ENCODE measurements around the gene RSRP1.
"Not testable (repeated sequence)": the region's sequence is repeated elsewhere in the genome, so short reads cannot be mapped to it uniquely, and the experiment has no call there.

Gene RSRP1, protein sequence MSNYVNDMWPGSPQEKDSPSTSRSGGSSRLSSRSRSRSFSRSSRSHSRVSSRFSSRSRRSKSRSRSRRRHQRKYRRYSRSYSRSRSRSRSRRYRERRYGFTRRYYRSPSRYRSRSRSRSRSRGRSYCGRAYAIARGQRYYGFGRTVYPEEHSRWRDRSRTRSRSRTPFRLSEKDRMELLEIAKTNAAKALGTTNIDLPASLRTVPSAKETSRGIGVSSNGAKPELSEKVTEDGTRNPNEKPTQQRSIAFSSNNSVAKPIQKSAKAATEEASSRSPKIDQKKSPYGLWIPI

DNA sequence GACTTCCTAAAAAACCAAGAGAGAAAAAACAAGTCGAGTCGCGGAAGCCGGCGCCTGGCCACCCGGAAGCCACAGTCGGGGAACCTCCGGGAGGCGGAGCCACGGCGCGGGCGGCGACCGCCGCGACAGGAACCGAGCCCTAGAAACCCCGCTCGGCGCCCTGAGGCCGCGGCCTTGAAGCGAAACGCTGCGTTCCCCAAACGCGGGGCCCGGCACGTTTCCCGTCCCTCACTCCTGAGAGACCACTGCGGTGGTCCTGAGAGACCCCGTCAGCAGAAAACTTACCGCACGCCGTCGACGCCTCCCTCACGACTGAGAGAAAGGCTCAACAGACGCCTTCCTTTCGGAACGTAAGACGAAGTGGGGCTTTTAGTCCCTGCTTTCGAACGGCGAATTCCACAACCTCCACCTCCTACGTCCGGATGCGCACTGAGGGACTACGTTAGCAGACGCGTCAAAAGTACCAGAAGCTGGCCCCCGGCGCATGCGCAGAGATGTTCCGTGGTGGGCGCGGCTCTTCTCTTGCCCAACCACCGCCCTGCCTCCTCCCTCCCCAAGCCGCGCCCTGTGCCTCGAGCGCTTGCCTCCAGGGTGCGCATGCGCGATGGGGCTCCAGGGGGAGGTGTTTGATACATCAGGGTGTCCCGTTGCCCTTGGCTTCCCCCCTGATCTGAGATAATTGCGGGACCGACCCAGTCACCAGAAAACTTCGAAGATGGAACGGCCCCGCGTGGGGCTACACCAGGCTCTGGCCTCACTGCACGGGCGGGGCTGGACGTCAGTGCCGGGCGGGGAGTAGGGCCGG lies at the start of gene RSRP1:
Gene RSRP1, minus strand, starts transcription at position 431 of the 805 bp plus-strand sequence. CDS start 491 bp downstream, outside the sequence.
- Histone ChIP-seq H3K27ac (peak within 1 kb of the TSS; percentile 90 to 100 (median 98)), H3K4me3 (peak within 1 kb of the TSS; percentile 61 to 98 (median 86))

GRCh38 chr1:25296501-25296900 lies 49.2 kb upstream of the RSRP1 start:
- not testable (repeated sequence) for H3K27ac ChIP-seq, H3K4me3 ChIP-seq

GRCh38 chr1:25294889-25295826 lies 47.9 kb upstream of the RSRP1 start:
- H3K4me3 ChIP-seq, H3K27ac ChIP-seq: not testable (repeated sequence)

DNA sequence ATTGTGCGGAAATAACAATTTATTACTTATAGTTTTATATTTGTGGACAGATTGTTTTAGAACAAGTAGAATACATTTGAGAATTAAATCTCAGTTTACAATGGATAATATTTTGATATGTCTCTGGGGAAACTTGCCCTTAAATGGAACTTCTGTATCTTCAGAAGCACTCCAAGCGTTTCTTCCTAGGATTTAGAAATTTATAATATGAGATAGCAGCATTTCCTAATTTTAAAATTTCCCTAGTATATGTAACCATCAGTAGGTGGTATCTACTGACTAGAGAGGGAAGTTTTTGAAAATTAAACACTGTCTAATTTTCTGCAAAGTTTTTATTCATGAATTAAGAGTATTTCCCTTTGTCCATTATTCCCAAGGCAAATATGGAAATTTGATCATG lies 46.2 kb upstream of the RSRP1 start:
- not testable (repeated sequence) for H3K27ac ChIP-seq, H3K4me3 ChIP-seq

DNA sequence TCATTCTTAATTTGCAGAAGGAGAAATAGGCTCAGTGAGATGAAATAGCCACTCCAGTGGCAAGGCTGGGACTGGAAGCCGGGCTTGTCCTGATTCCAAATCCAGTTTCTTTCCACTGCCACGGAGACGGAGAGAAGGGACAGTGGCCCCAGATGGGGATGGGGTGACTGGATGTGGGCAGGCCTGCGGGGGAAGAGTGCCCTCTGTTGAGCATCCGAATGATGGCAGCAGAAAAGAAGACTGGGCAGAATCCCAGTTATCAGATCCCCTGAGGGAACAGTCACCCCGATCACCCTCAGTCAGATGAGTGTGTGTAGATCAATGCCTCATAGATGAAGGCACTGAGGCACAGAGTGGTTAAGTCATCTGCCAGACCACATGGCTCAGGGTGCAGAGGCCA lies 42.8 kb upstream of the RSRP1 start:
- not testable (repeated sequence) for H3K27ac ChIP-seq, H3K4me3 ChIP-seq

DNA sequence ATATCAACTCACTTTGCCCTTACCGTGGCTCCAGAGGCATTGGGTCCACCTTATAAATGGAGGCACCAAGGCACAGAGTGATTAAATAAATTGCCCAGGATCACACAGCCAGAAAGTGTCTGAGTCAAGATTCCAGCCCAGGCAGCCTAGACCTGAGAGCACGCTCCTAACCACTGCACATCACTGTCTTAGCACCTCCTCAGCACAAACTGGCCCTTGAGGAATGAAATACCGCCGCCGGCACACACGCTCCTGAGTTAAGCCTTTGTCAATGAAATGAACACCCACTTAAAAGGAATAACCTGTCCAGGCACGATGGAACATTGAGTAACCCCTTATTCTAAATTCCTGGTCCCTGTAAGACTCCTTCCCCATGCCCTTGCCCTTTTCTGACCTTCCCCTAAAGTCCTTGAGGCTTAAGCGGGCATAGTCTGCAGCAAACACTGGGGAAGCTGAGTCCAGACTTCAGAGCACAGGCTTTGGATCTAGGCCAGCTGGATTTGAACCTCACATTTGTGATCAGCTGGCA lies 41.4 kb upstream of the RSRP1 start:
- H3K27ac ChIP-seq, H3K4me3 ChIP-seq: not testable (repeated sequence)

- H3K27ac ChIP-seq, H3K4me3 ChIP-seq: not testable (repeated sequence)
These were observed 39.9 kb upstream of the RSRP1 start for GRCh38 chr1:25287164-25287563.

- not testable (repeated sequence) for H3K4me3 ChIP-seq, H3K27ac ChIP-seq
These were observed 38.6 kb upstream of the RSRP1 start for GRCh38 chr1:25285862-25286261.

DNA sequence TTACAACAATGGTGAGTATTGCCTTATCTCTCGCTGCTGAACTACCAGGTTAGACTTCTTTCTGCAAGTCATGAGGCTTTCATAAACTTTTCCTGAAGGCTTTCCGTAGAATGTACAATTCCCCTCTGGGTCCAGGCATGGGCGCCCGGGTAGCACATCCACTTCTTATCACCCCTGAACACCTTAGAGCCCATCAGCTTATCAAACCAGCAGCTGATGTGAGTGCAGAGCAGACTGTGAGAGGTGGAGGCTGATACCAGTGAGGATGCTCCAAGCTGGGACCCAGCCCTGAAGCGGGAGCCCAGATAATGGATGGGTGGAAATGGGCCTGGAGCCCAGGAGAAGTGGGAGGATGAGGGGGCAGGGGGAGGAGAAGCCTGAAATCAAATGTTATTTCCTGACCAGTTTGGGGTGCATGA lies 32.4 kb upstream of the RSRP1 start:
- H3K27ac ChIP-seq, H3K4me3 ChIP-seq: not testable (repeated sequence)

- not testable (repeated sequence) for H3K4me3 ChIP-seq, H3K27ac ChIP-seq
These were observed 31.5 kb upstream of the RSRP1 start for GRCh38 chr1:25278790-25279189.

GRCh38 chr1:25278358-25278757 lies 31.1 kb upstream of the RSRP1 start:
- H3K27ac ChIP-seq, H3K4me3 ChIP-seq: not testable (repeated sequence)

DNA sequence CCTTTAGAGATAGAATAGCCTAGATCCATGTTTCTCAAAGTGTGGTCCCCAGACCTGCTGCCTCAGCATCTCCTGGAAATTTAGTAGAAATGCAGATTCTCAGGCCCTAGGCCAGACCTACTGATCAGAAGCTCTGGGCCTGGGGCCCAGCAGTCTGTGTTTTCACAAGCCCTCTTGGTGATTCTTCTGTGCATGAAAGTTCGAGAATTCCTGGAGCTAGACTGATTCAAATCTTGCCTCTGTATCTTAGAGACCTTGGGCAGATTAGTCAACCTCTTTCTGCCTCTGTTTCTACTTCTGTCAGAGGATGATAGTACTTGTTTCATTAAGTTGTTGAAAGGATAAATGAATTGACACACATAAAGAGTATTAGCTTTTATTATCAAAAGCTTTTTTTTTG lies 30.0 kb upstream of the RSRP1 start:
- not testable (repeated sequence) for H3K27ac ChIP-seq

DNA sequence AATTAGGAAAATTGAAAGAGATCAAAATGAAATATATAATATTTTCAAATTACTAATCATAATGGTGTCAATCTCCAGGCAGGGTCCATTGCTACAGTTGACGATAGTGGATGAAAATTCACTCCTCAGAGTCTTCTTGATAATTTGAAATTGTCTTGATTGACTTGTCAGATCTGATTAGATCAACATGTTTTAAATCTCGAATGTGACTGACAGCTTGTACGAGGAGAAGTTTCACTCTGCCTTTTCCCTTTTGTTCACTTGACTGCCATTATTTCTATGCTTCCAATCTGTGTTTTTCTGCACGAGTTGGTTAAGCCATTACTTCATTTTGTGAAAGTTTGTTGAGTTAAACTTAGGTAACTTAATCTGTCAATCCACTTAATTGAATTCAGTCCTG lies 28.4 kb upstream of the RSRP1 start:
- not testable (repeated sequence) for H3K4me3 ChIP-seq, H3K27ac ChIP-seq

More for the DNA sequence above, 30.0 kb upstream of the RSRP1 start:
- not testable (repeated sequence) for H3K4me3 ChIP-seq

- H3K27ac ChIP-seq = not testable (repeated sequence)
These were observed 25.0 kb upstream of the RSRP1 start, which contains the start of gene RHD for GRCh38 chr1:25272238-25272637. Gene RHD, plus strand, starts transcription at chr1:25272509. Its CDS starts 39 bp downstream, at chr1:25272548.

DNA sequence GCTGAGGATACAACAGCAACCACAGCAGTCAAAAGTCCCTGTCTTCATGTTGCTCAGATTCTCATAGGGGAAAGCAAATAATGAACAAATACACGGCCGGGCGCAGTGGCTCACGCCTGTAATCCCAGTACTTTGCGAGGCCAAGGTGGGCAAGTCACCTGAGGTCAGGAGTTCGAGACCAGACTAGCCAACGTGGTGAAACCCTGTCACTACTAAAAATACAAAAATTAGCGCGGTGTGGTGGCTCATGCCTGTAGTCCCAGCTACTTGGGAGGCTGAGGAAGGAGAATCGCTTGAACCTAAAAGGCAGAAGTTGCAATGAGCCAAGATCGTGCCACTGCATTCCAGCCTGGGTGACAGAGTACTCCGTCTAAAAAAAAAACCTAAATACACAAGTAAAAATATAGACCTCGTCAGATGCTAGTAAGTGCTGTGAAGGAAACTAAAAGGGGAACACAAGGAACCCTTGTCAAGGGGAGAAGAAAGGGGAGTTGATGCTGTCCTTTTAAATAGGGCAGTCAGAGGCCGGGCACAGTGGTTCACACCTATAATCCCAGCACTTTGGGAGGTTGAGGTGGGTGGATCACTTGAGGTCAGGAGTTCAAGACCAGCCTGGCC lies 21.0 kb upstream of the RSRP1 start:
- Histone ChIP-seq H3K4me3 (peak overlapping the region in 4 of 7 experiments; percentile 35 to 55 (median 42)), H3K27ac (peak overlapping the region in 8 of 21 experiments; percentile 29 to 97 (median 84))

More at GRCh38 chr1:25272238-25272637, 25.0 kb upstream of the RSRP1 start, which contains the start of gene RHD:
- not testable (repeated sequence) for H3K4me3 ChIP-seq

DNA sequence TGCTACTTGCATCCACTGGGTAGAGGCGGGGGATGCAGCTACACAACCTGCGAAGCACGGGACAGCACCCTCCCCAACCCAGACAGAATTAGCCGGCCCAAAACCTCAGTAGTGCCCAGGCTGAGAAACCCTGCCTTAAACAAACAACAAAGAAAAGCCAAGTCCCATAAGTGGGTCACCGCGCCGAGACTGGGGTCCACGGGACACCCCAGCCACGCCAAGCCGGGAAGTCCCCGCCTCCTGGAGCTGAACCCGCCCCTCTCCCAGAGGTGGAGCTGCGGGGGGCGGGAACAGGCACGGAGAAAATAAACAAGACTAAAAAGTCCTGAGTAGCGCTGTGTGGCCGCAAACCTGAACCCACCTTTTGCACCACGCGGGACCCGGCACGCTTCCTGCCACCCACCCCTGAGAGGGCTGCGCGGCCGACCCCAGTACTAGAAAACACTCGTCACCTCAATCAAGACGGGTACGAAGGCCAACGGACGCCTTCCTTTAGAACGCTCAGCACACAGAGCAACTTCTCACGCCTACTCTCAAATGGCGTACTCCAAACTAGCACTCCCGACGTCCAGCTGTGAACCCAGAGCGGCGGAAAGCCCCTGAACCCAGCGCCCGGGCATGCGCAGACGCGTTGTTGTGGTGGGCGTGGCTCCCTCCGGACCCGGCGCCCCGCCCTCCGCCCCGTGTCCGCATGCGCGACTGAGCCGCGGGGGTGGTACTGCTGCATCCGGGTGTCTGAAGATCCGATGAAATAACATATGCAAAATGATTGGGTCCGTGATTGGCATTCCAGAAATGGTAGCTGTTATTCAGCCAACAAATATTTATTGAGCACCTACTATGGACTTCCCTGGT lies 20.3 kb upstream of the RSRP1 start:
- H3K27ac ChIP-seq = peak overlapping the region in 16 of 21 experiments; percentile 22 to 97 (median 82)
- H3K4me3 ChIP-seq = peak overlapping the region in 4 of 7 experiments; percentile 35 to 55 (median 42)

DNA sequence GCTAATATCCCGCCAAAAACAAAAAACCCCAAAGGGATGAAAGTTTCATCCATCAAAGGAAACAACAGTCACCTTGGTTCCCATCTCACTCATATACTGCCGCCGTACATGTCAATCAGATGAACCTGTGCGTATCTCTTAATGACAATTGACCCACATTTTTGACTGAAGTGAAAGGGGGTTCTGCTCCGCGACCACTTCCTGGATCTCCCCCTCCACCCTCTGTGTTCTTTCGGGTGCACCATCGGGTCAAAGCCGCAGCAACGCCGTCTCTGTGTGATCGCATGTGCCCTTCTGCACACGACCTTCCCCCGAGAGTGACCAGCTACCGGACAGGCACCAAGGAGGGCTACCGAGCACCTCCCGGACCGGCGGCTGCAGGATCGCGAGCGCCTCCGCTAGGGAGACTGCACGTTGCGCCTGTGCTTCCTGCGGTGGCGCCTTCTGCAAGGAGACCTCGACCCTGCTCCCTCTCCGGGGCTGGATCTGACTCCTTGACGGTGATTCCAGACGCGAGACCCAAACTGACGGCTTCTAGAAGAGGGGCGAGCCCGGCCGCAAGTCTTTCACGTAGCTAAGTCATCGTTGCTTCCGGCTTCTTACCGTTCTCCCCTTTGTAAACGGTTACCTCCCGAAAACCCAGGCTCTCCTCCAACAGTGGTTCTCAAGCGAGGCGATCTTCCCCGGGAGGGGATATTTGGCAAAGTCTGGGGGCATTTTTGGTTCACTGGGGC lies 19.5 kb upstream of the RSRP1 start:
- Histone ChIP-seq H3K27ac (peak overlapping the region in 7 of 21 experiments; percentile 34 to 91 (median 83)), H3K4me3 (peak overlapping the region in 4 of 7 experiments; percentile 35 to 55 (median 42))
